Astrocyte of the spinal cord (primary cell): ENCODE measurements around the gene ASGR2.

ENCODE experiments used
- DNase-seq: peaks from one replicate; pipeline ENCODE4 v3.0.0; 2011; ENCODE audit warnings: low read depth, low spot score
- H3K4me3 ChIP-seq: 2 replicates; pipeline ENCODE4 v1.5.1; 2011; ENCODE audit warnings: low read depth, mild to moderate bottlenecking, low read length, moderate library complexity
- in situ Hi-C: cut with HindIII; loops from 2 replicates; pipeline ENCODE4 v1.10.0; 2017; ENCODE audit warnings: low sequenced_read_pairs
- TF ChIP-seq, protein P1 (sequence below): IDR thresholded peaks from 2 replicates; pipeline ENCODE4 v1.5.1; 2012; ENCODE audit warnings: low read depth, mild to moderate bottlenecking, low read length, inconsistent platforms

The ASGR2 gene

GRCh38 chr17:7064261-7064660 is 50.4 kb downstream of the ASGR2 start:
- TF ChIP-seq, protein P1, sequence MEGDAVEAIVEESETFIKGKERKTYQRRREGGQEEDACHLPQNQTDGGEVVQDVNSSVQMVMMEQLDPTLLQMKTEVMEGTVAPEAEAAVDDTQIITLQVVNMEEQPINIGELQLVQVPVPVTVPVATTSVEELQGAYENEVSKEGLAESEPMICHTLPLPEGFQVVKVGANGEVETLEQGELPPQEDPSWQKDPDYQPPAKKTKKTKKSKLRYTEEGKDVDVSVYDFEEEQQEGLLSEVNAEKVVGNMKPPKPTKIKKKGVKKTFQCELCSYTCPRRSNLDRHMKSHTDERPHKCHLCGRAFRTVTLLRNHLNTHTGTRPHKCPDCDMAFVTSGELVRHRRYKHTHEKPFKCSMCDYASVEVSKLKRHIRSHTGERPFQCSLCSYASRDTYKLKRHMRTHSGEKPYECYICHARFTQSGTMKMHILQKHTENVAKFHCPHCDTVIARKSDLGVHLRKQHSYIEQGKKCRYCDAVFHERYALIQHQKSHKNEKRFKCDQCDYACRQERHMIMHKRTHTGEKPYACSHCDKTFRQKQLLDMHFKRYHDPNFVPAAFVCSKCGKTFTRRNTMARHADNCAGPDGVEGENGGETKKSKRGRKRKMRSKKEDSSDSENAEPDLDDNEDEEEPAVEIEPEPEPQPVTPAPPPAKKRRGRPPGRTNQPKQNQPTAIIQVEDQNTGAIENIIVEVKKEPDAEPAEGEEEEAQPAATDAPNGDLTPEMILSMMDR = no peak
- no peak overlapping the region for H3K4me3 ChIP-seq
- in situ Hi-C loops = no loop called here
- DNase-seq = peak; percentile 65

DNA sequence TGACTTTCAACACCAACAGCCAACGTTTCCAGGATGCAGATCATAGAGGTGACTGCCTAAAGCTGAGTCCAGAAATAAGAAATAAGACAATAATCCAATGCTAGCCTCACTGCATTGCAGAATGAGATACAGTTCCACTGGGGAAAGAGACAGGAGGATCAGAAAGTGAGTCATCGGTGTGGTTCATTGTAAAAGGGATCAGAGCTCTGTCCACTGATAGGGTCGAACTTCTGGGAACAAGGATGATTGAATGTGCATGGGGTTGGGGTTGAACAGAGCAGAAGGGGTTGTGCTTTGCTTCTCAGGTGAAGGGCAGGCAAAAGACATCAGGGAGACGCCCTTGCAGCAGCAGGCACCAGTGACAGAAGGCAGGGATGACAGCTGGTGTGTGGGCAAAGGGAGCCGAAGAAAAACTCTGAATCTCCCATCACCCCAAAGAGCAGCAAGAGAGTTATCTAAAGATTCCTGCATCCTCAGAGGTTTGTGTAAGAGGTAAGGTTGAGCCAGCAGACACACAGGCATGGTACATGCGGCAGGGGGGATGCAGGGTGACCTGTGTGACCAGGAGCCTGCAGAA is 51.0 kb downstream of the ASGR2 start:
- in situ Hi-C loops = no loop called here
- DNase-seq = no peak
- no peak overlapping the region for H3K4me3 ChIP-seq
- TF ChIP-seq, protein P1 = no peak

DNA sequence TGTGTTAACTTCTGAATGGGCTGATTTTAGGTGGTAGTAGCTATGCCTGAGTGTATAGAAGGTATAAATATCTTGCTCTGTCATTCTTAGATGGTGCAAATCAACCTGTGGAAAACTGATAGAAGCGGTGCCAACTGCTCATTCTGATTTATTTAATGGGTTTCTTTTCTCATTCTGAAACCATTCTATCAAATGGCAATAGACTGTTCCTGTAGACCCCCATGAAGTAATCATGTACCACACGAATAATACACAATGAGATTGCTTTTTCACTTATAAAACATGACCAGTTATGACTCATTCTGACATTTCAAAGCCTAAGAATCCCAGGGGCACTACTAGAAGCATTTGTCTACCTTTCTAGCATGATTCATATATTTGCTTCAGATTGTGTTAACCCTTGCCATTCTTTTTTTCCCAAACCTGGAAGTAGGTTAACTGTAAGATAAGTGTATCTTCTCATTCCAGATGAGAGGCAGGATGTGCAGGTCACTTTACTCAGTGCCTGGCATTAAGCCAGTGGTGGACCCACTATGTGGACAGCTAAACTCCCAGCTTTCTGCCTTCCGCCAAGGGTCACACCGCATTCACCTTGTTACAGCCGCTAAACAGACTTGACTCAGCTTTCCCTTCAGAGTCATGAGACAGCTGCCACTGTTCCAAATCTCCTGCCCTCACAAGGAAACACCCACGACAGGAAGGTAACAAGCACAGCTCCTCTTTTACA is 54.3 kb downstream of the ASGR2 start:
- H3K4me3 ChIP-seq = no peak overlapping the region
- DNase-seq = peak; percentile 88
- TF ChIP-seq, protein P1 = no peak
- in situ Hi-C loops = no loop called here

GRCh38 chr17:7058831-7059447 is 55.7 kb downstream of the ASGR2 start:
- TF ChIP-seq, protein P1 = no peak

GRCh38 chr17:7056386-7056785 is 58.2 kb downstream of the ASGR2 start:
- in situ Hi-C loops = no loop called here
- DNase-seq = peak; percentile 27

More at GRCh38 chr17:7058831-7059447, 55.7 kb downstream of the ASGR2 start:
- H3K4me3 ChIP-seq = no peak overlapping the region
- in situ Hi-C loops = no loop called here
- peak; percentile 62 for DNase-seq

More at GRCh38 chr17:7056386-7056785, 58.2 kb downstream of the ASGR2 start:
- TF ChIP-seq, protein P1 = no peak
- no peak overlapping the region for H3K4me3 ChIP-seq
